Measurements from ENCODE around the gene CDH23. TPM values are rescaled to one million over a fixed set of nuclear protein-coding genes. Genes with fewer than 3 reads are reported as not detected.

CDH23 gene
- total RNA-seq, 1 experiment from 2014 or later = 0.02 TPM

DNA sequence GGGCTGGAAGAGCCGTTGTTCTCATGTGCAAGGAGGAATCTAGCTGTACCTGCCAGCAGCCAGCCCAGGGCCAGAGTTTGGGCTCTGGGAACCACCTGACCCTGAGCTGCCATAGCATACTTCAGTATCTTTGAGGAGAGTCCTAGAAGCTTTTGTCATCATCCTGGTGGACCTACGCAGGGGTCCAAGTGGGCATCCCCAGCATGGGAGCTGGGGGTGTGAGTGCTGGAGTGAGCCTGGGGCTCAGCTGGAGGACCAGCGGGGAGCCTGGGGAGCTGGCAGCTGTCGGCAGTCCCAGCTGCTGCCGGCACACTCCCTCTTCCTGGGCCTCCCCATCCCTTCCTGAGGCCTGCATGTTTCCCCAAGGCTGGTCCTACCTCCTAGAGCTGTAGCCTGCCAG lies 290.4 kb downstream of the CDH23 start:
- Mint-ChIP-seq H3K4me1 (ENCODE audit: insufficient read depth, unreplicated experiment) (no peaks in the 10 kb centered on the region), H3K9me3 (ENCODE audit: unreplicated experiment) (peaks cover 7% of the 10 kb centered on the region), H3K4me3 (ENCODE audit: unreplicated experiment) (no peak overlapping the region), H3K27me3 (ENCODE audit: insufficient read depth, unreplicated experiment) (peaks cover 29% of the 10 kb centered on the region), H3K27ac (ENCODE audit: low read depth, unreplicated experiment) (no peak overlapping the region), H3K36me3 (ENCODE audit: insufficient read depth, unreplicated experiment) (no peaks in the 10 kb centered on the region)
- no peak for DNase-seq (ENCODE audit: unreplicated experiment)
- intact Hi-C loops (cut with micrococcal nuclease) = no loop called here
- ChIA-PET POLR2A (no interaction called here), CTCF (interaction anchor here (0.5 to 1.4 kb wide), 4 partner anchors 10 to 373 kb away, joined by 3 to 6 read pairs (median 4); no protein-coding TSS in a partner anchor)
- TF ChIP-seq, protein P1, sequence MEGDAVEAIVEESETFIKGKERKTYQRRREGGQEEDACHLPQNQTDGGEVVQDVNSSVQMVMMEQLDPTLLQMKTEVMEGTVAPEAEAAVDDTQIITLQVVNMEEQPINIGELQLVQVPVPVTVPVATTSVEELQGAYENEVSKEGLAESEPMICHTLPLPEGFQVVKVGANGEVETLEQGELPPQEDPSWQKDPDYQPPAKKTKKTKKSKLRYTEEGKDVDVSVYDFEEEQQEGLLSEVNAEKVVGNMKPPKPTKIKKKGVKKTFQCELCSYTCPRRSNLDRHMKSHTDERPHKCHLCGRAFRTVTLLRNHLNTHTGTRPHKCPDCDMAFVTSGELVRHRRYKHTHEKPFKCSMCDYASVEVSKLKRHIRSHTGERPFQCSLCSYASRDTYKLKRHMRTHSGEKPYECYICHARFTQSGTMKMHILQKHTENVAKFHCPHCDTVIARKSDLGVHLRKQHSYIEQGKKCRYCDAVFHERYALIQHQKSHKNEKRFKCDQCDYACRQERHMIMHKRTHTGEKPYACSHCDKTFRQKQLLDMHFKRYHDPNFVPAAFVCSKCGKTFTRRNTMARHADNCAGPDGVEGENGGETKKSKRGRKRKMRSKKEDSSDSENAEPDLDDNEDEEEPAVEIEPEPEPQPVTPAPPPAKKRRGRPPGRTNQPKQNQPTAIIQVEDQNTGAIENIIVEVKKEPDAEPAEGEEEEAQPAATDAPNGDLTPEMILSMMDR (IDR thresholded peaks at IDR 0.05; ENCODE audit: unreplicated experiment) = no peak
- BruUV-seq (replicated peaks) = no TSS peak

DNA sequence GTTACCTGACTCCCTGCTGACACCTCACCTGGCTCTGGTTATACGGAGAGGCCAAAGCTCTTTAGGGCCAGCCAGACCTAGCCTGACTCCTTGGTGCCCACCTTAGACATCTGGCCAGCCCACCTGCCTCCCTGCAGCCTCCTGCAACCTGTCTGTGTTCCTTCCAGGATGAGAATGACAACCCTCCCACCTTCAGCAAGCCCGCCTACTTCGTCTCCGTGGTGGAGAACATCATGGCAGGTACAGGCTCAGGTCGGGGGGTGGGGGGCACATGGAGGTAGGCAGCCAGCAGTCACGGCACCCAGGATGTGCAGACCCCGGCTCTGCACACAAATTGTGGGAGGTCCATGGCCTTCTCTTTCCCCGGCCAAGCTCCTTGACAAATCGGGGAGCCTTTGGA lies 290.8 kb downstream of the CDH23 start:
- intact Hi-C loops (cut with micrococcal nuclease) = no loop called here
- Mint-ChIP-seq H3K36me3 (ENCODE audit: insufficient read depth, unreplicated experiment) (no peaks in the 10 kb centered on the region), H3K9me3 (ENCODE audit: unreplicated experiment) (peaks cover 7% of the 10 kb centered on the region), H3K4me3 (ENCODE audit: unreplicated experiment) (no peak overlapping the region), H3K27ac (ENCODE audit: low read depth, unreplicated experiment) (no peak overlapping the region), H3K4me1 (ENCODE audit: insufficient read depth, unreplicated experiment) (no peaks in the 10 kb centered on the region), H3K27me3 (ENCODE audit: insufficient read depth, unreplicated experiment) (peaks cover 25% of the 10 kb centered on the region)
- BruUV-seq (replicated peaks) = no TSS peak
- TF ChIP-seq, protein P1 (IDR thresholded peaks at IDR 0.05; ENCODE audit: unreplicated experiment) = no peak
- POLR2A ChIA-PET = interaction anchor here (0.6 kb wide), 1 partner anchor 53 kb away, joined by 3 read pairs; no protein-coding TSS in a partner anchor
- CTCF ChIA-PET = interaction anchor here (0.5 to 1.4 kb wide), 4 partner anchors 9 to 374 kb away, joined by 3 to 6 read pairs (median 4); no protein-coding TSS in a partner anchor
- no peak for DNase-seq (ENCODE audit: unreplicated experiment)

DNA sequence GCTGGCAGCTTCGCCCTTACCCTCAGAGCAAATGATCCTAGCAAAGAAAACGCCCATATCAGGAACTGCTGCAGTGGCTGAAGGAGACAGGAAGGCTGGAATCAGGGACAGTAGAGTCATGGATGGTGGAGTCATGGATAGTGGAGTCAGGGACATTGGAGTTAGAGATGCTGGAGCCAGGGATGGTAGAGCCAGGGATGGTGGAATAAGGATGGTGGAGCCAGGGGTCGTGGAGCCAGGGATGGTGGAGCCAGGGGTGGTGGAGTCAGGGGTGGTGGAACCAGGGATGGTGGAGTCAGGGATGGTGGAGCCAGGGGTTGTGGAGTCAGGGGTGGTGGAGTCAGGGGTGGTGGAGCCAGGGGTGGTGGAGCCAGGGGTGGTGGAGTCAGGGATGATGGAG lies 291.5 kb downstream of the CDH23 start:
- no peaks in the 10 kb centered on the region for H3K4me1 Mint-ChIP-seq (ENCODE audit: insufficient read depth, unreplicated experiment)
- CTCF ChIA-PET = interaction anchor here (1.4 kb wide), 1 partner anchor 79 kb away, joined by 3 read pairs; no protein-coding TSS in a partner anchor

DNA sequence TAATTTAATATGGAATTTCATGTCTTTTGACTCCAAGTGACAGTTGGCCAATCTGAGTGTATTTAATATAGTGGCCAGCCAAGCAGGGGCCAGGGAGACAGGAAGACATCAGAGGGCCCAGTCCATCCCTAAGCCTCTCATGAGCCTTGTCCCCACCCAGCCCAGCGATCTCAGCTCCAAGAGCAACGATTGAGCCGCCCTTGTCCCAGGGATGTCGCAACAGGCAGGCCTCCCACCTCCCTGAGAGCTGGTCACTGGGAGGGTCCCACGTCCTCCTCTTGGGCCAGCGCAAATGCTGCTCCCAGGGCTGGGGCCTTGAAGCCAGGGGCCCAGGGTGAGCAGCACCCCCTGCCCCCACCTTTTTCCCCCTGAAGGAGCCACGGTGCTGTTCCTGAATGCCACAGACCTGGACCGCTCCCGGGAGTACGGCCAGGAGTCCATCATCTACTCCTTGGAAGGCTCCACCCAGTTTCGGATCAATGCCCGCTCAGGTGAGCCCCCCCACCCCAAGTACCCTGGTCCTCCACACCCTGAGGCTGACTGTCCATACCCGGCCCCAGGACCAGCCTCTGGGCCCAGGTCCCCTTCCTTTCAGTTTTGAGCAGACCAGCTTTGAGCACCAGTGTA lies 293.5 kb downstream of the CDH23 start:
- ChIA-PET POLR2A (no interaction called here), CTCF (interaction anchor here (0.6 kb wide), 2 partner anchors 38 to 1880 kb away, joined by 3 read pairs; no protein-coding TSS in a partner anchor)
- no TSS peak for BruUV-seq (replicated peaks)
- Mint-ChIP-seq H3K36me3 (ENCODE audit: insufficient read depth, unreplicated experiment) (no peaks in the 10 kb centered on the region), H3K9me3 (ENCODE audit: unreplicated experiment) (peaks cover 7% of the 10 kb centered on the region), H3K4me1 (ENCODE audit: insufficient read depth, unreplicated experiment) (no peaks in the 10 kb centered on the region), H3K27me3 (ENCODE audit: insufficient read depth, unreplicated experiment) (peaks cover 15% of the 10 kb centered on the region), H3K27ac (ENCODE audit: low read depth, unreplicated experiment) (no peak overlapping the region), H3K4me3 (ENCODE audit: unreplicated experiment) (no peak overlapping the region)
- intact Hi-C loops (cut with micrococcal nuclease) = no loop called here
- no peak for DNase-seq (ENCODE audit: unreplicated experiment)
- TF ChIP-seq, protein P1 (IDR thresholded peaks at IDR 0.05; ENCODE audit: unreplicated experiment) = no peak

More for the DNA sequence above, 291.5 kb downstream of the CDH23 start:
- no TSS peak for BruUV-seq (replicated peaks)
- Mint-ChIP-seq H3K27ac (ENCODE audit: low read depth, unreplicated experiment) (no peak overlapping the region), H3K36me3 (ENCODE audit: insufficient read depth, unreplicated experiment) (no peaks in the 10 kb centered on the region), H3K9me3 (ENCODE audit: unreplicated experiment) (peaks cover 7% of the 10 kb centered on the region), H3K27me3 (ENCODE audit: insufficient read depth, unreplicated experiment) (peaks cover 17% of the 10 kb centered on the region), H3K4me3 (ENCODE audit: unreplicated experiment) (no peak overlapping the region)
- POLR2A ChIA-PET = interaction anchor here (0.6 kb wide), 1 partner anchor 52 kb away, joined by 3 read pairs; no protein-coding TSS in a partner anchor
- intact Hi-C loops (cut with micrococcal nuclease) = no loop called here
- TF ChIP-seq, protein P1 (IDR thresholded peaks at IDR 0.05; ENCODE audit: unreplicated experiment) = no peak
- DNase-seq (ENCODE audit: unreplicated experiment) = no peak
